ENCODE measurements around the gene PTPN21. TPM values are rescaled to one million over a fixed set of nuclear protein-coding genes. Genes with fewer than 3 reads are reported as not detected.
A peak's percentile ranks its signal among the peaks of the same experiment; 100 is the strongest.

PTPN21 gene
- total RNA-seq, 2 donors from 2014 or later = 0.14 to 0.95 TPM

DNA sequence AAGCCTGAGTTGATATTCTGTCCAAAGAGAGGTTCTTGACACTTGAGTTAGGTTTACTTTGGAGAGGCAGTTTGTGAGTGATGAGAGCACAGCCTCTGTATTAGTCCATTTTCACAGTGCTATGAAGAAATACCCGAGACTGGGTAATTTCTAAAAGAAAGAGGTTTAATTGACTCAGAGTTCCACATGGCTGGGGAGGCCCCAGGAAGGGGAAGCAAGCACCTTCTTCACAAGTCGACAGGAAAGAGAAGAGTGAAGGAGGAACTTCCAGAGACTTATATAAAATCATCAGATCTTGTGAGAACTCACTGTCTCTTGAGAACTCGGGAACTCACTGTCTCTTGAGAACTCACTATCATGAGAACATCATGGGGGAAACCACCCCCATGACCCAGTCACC is 13.4 kb upstream of the PTPN21 start:
- Mint-ChIP-seq H3K4me3 (no peak overlapping the region), H3K27ac (peak overlapping the region; percentile 40), H3K4me1 (ENCODE audit: low read depth) (peaks cover 14% of the 10 kb centered on the region), H3K36me3 (ENCODE audit: insufficient read depth in 2 of 2) (peaks cover 9 to 32% of the 10 kb centered on the region in 2 donors), H3K9me3 (peaks cover 0 to 4% of the 10 kb centered on the region in 2 donors), H3K27me3 (ENCODE audit: low read depth) (no peaks in the 10 kb centered on the region)
- no peak for DNase-seq
- no peak for ATAC-seq (replicated peaks in 1 of 2)

DNA sequence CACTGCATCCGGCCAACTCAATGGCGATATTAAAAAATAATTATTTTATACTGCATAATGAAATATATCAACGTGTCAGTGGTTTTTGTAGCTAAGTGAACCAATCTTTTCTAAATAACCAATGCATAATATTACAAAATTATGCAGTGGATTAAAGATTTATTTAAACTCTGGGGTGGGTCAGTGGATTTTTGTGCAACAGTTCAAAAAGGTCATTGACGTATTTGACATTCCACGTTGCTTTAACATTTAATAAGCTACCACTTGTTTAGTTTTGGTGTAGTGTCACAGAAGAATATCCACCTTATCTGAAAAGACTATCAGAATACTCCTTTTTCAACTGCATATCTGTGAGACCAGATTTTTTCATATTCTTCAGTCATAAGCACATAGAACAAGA is 10.6 kb upstream of the PTPN21 start:
- ATAC-seq (replicated peaks in 1 of 2) = no peak
- no peak for DNase-seq

DNA sequence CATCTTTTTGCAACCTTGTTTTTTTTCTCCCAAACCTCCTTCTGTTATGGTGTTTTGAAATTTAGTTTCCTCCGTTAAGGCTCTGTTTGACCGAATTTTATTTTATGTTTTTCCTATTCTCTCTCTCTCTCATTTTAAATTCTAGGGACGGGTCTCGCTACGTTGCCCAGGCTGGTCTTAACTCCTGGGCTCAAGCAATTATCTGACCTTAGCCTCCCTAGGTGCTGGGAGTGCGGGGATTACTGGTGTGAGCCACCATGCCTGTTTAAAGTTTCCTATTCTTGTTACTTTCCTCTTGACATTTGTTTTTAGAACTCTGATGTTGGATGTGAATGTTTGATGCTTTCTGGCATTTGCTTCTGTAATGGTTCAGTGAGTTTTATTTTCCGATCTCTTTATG is 9.0 kb upstream of the PTPN21 start:
- DNase-seq (no peak), ATAC-seq (replicated peaks in 1 of 2) (no peak)
- Mint-ChIP-seq H3K9me3 (peaks cover 0 to 4% of the 10 kb centered on the region in 2 donors), H3K27ac (peak overlapping the region; percentile 92), H3K4me3 (peak overlapping the region; percentile 90 to 96), H3K27me3 (ENCODE audit: low read depth) (peaks cover 21% of the 10 kb centered on the region), H3K4me1 (ENCODE audit: low read depth) (peaks cover 30% of the 10 kb centered on the region), H3K36me3 (ENCODE audit: insufficient read depth in 2 of 2) (peaks cover 6 to 19% of the 10 kb centered on the region in 2 donors)

More for the DNA sequence above, 10.6 kb upstream of the PTPN21 start:
- peaks cover 24% of the 10 kb centered on the region for H3K4me1 Mint-ChIP-seq (ENCODE audit: low read depth)
- peaks cover 0 to 4% of the 10 kb centered on the region in 2 donors for H3K9me3 Mint-ChIP-seq
- peaks cover 7 to 24% of the 10 kb centered on the region in 2 donors for H3K36me3 Mint-ChIP-seq (ENCODE audit: insufficient read depth in 2 of 2)
- no peak overlapping the region for H3K4me3 Mint-ChIP-seq
- no peak overlapping the region for H3K27ac Mint-ChIP-seq
- peaks cover 13% of the 10 kb centered on the region for H3K27me3 Mint-ChIP-seq (ENCODE audit: low read depth)

DNA sequence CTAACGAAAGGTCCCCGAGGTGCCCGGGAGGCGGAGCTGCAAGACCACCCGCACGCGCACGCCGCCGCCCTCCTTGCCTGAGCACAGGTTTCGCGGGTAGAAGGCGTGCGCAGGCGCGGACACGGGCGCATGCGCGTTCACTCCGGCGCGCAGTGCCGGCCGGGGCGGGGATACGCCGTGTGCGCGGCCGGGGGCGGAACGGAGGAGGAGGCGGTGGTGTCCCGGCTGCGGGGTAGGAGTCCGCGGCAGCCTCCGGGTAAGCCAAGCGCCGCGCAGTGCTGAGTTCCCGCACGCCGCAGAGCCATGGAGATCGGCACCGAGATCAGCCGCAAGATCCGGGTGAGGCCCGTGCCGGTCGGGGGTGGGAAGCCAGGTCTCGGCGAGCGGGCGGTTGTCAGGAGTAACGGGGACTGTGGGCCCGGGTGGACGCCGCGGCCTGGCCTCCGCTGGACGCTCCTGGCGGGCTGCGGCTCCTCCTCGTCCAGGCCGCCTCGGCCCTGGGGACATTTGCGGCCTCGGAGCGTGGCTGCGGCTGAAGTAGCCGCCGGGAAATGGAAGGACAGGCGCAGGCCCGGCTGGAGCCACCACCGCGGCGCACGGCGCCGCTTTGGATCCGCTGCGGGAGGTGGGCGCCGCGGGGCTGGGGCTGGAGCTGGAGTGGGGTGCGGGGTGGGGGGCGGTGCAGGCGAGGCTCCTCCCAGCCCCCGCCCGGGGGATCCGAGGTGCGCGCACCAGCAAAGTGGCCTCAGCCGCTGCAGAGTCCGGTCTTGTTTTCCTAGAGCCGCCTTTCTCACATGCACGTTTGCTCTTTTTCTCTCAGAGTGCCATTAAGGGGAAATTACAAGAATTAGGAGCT is 8.3 kb upstream of the PTPN21 start, which contains the start of gene ZC3H14:
TSS of gene ZC3H14 (plus strand) at position 207 of the 856 bp plus-strand sequence. CDS start at position 304, 97 bp downstream.
- Mint-ChIP-seq H3K27ac (peak within 1 kb of the TSS; percentile 92), H3K4me1 (ENCODE audit: low read depth) (peaks cover 31% of the 10 kb centered on the region), H3K4me3 (peak within 1 kb of the TSS; percentile 90 to 96), H3K27me3 (ENCODE audit: low read depth) (peaks cover 22% of the 10 kb centered on the region), H3K9me3 (peaks cover 0 to 2% of the 10 kb centered on the region in 2 donors), H3K36me3 (ENCODE audit: insufficient read depth in 2 of 2) (peaks cover 3 to 15% of the 10 kb centered on the region in 2 donors)
- peak; percentile 96 to 97 for ATAC-seq (replicated peaks in 1 of 2)
- DNase-seq = peak; percentile 89 to 92

DNA sequence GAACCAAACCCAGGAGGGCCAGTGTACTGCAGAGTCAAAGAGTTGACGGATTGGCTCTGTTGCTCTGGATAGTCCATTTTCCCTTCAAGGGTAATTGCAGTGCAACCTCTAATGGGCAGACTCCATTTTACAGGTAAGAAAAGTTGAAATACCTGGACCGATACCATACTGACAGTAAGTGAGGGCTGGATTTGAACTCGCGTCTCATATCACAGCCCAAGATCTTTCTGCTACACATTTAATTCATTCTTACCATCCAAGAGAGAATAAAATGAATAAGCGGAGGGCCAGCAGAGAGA is 7.7 kb upstream of the PTPN21 start:
- H3K9me3 Mint-ChIP-seq = no peaks in the 10 kb centered on the region
- H3K27me3 Mint-ChIP-seq (ENCODE audit: low read depth) = peaks cover 22% of the 10 kb centered on the region
- peak overlapping the region; percentile 90 to 96 for H3K4me3 Mint-ChIP-seq
- DNase-seq (no peak), ATAC-seq (replicated peaks in 1 of 2) (no peak)
- H3K4me1 Mint-ChIP-seq (ENCODE audit: low read depth) = peaks cover 36% of the 10 kb centered on the region
- H3K27ac Mint-ChIP-seq = no peak overlapping the region
- H3K36me3 Mint-ChIP-seq (ENCODE audit: insufficient read depth in 2 of 2) = peaks cover 0 to 10% of the 10 kb centered on the region in 2 donors

DNA sequence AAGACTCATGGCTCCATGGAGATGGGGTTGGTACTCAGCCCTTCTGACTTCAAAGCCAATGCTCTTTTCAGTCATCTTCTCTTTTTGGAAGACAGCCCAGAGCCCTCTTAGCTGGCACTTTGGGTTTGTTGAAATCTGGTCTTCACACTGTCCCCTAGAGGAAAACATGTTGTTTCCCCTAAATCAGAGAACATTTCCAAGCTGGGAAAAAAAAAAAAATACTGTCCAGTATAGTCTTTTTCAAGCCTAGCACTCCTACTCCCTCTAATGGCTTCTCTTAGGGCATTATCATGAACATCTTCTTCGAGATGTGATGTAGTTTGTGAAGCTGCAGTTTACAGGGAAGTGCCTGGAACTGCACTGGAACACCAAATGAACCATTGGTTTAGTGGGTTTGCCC is 5.0 kb upstream of the PTPN21 start:
- Mint-ChIP-seq H3K4me1 (ENCODE audit: low read depth) (peaks cover 49% of the 10 kb centered on the region), H3K36me3 (ENCODE audit: insufficient read depth in 2 of 2) (peaks cover 0 to 4% of the 10 kb centered on the region in 2 donors), H3K27me3 (ENCODE audit: low read depth) (peaks cover 42% of the 10 kb centered on the region), H3K4me3 (no peak overlapping the region), H3K9me3 (no peaks in the 10 kb centered on the region), H3K27ac (no peak overlapping the region)
- ATAC-seq (replicated peaks in 1 of 2) (no peak), DNase-seq (no peak)

DNA sequence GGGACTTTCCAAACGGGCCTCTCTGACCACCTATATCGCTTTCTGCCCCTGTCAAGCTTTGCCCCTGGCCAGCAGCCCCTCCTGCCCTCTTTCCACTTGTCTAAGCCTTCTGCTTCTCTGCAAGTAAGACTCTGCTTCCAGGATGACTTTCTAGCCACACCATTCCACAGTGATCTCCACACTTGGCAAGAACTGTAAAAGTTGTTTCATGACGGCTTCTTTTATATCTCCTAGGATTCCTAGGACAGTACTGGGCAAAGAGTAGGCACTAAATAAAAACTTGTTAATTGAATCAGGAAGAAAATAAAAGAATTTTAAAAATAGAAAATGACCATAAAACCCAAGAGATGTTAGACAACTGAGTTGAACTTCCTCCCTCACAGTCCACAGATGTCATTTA is 1.8 kb upstream of the PTPN21 start:
- Mint-ChIP-seq H3K27me3 (ENCODE audit: low read depth) (peaks cover 60% of the 10 kb centered on the region), H3K4me1 (ENCODE audit: low read depth) (peaks cover 33% of the 10 kb centered on the region), H3K27ac (no peak overlapping the region), H3K4me3 (peak overlapping the region in 1 of 2 donors; percentile 28), H3K36me3 (ENCODE audit: insufficient read depth in 2 of 2) (no peaks in the 10 kb centered on the region), H3K9me3 (no peaks in the 10 kb centered on the region)
- no peak for DNase-seq
- no peak for ATAC-seq (replicated peaks in 1 of 2)

DNA sequence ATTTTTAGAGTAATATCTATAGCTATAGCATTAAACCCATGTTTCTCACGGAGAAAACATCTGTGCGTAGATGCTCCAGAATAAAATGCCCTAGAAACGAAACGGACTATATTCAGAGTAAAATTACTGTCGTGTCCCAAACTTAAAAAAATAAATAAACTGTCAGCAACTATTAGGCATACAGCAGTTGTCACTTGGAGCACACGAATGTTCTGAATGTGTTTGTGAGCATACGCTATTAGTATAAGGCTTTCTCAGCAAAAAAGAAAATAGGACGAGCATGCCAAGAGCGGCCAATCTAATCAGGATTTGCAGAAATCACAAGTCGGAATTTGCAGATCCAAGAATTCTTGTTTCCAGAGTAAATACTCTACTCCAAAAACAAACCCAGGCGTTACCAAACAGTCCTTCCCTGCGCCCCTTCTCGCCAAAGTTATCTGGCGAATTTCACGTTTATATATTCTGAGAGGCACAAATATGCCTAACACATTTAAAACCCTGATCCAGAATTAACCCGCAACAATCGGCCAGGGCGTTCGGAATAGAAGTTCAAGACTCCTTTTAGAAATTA is 836 bp downstream of the PTPN21 start:
- Mint-ChIP-seq H3K36me3 (ENCODE audit: insufficient read depth in 2 of 2) (no peaks in the 10 kb centered on the region), H3K4me3 (peak overlapping the region; percentile 75 to 76), H3K9me3 (no peaks in the 10 kb centered on the region), H3K27me3 (ENCODE audit: low read depth) (peaks cover 50% of the 10 kb centered on the region), H3K27ac (no peak overlapping the region), H3K4me1 (ENCODE audit: low read depth) (peaks cover 29% of the 10 kb centered on the region)
- ATAC-seq (replicated peaks in 1 of 2) = no peak
- DNase-seq = no peak

DNA sequence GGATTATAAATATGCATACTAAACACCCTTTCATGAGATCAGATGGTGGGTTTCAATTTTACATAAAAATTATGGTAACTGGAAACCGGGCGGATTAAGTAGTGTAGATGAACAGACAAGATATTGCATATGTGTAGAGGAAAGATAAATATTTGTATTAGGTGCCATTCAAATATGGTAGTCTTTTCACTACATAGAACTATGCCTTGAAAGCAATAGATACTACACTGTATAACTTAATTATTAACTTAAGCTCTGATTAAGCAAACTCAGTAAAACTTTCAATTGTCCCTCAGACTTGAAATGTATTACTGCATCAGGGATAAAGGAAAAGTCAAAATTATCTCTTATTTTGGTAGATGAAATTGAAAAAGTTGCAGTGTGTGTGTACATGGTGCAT is 1.9 kb downstream of the PTPN21 start:
- Mint-ChIP-seq H3K4me3 (no peak overlapping the region), H3K36me3 (ENCODE audit: insufficient read depth in 2 of 2) (no peaks in the 10 kb centered on the region), H3K27me3 (ENCODE audit: low read depth) (peaks cover 47% of the 10 kb centered on the region), H3K27ac (no peak overlapping the region), H3K9me3 (no peaks in the 10 kb centered on the region), H3K4me1 (ENCODE audit: low read depth) (peaks cover 25% of the 10 kb centered on the region)
- DNase-seq (no peak), ATAC-seq (replicated peaks in 1 of 2) (no peak)

DNA sequence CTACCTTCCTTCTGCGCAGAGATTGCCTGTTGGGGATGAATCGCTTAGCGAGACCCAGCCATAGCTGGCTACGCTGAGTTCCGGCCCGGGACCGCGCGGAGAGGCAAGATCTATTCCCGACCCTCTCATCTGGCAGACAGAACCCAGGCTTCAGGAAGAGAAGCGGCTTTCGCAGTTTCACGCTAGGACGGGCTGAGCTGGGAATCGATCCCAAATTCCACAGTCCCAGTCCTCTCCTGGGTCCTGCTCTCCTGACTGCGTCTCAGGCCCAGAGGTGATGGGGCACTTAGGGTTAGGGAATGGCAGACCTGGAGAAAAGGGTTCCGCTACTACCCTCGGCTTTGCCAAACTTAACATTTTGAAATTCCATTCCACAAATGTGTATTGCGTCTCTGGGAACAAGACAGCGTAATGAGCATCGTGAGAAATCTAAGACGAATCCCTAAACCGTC is 2.8 kb downstream of the PTPN21 start:
- H3K27me3 Mint-ChIP-seq (ENCODE audit: low read depth) = peaks cover 47% of the 10 kb centered on the region

DNA sequence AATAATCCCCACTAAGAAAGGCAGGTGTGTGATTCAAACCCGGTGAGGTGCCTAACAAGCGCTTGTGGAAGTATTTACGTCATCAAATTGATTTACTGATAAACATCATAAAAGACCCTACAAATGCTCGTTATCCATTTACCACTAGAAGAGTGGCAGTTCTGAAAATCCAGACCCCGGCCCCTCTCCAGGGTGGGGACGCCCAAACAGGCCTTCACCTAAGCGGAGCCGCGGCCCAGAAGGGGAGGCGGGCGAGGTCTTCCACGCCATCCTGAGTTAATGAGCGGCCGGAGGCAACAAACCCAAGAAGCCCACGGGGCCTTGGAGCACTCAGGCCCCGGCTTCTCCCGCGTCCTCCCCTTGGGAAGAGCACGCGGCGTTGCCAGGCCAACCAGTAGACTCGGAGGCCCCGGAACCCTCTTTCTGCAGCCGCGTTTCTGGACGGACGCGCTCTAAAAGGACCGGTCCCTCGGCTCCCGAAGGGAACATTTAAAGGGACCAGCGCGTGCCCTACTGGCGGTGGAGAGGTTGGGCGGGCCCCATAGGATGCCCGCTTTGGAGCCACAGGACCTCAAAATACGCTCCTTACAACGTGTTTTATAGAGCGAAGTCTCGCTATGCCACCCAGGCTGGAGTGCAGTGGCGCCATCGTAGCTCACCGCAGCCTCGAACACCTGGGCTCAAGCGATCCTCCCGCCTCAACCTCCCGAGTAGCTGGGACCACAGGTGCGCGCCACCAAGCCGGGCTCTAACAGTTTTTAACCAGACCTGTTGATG is 3.5 kb downstream of the PTPN21 start:
- DNase-seq = peak; percentile 64 to 69
- Mint-ChIP-seq H3K36me3 (ENCODE audit: insufficient read depth in 2 of 2) (no peaks in the 10 kb centered on the region), H3K27ac (no peak overlapping the region), H3K4me3 (peak overlapping the region; percentile 74 to 78), H3K9me3 (no peaks in the 10 kb centered on the region), H3K4me1 (ENCODE audit: low read depth) (peaks cover 9% of the 10 kb centered on the region), H3K27me3 (ENCODE audit: low read depth) (peaks cover 41% of the 10 kb centered on the region)
- peak; percentile 65 to 69 for ATAC-seq (replicated peaks in 1 of 2)

More for the DNA sequence above, 2.8 kb downstream of the PTPN21 start:
- peaks cover 17% of the 10 kb centered on the region for H3K4me1 Mint-ChIP-seq (ENCODE audit: low read depth)
- H3K9me3 Mint-ChIP-seq = no peaks in the 10 kb centered on the region
- no peaks in the 10 kb centered on the region for H3K36me3 Mint-ChIP-seq (ENCODE audit: insufficient read depth in 2 of 2)
- peak overlapping the region; percentile 74 to 78 for H3K4me3 Mint-ChIP-seq
- DNase-seq (no peak), ATAC-seq (replicated peaks in 1 of 2) (no peak)
- H3K27ac Mint-ChIP-seq = no peak overlapping the region

DNA sequence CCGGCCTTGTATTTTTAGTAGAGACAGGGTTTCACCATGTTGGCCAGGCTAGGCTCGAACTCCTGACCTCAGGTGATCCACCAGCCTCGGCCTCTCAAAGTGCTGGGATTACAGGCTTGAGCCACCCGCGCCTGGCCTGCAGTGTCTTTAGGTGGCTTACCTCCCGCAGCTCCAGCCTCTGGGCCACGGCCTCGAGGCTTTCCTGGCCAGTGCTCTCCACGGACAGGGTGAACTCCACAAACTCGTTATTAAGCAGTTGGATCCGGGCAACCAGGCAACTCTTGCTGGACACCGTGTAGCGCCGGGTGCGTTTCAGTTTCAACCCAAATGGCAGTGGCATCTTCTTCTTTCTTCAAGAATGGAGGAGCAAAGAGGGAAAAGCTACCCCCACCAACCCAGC is 4.7 kb downstream of the PTPN21 start:
- H3K36me3 Mint-ChIP-seq (ENCODE audit: insufficient read depth in 2 of 2) = no peaks in the 10 kb centered on the region
- H3K27me3 Mint-ChIP-seq (ENCODE audit: low read depth) = peaks cover 29% of the 10 kb centered on the region
- H3K9me3 Mint-ChIP-seq = no peaks in the 10 kb centered on the region
- H3K27ac Mint-ChIP-seq = no peak overlapping the region
- H3K4me3 Mint-ChIP-seq = no peak overlapping the region
- DNase-seq (no peak), ATAC-seq (replicated peaks in 1 of 2) (no peak)
- H3K4me1 Mint-ChIP-seq (ENCODE audit: low read depth) = peaks cover 9% of the 10 kb centered on the region

DNA sequence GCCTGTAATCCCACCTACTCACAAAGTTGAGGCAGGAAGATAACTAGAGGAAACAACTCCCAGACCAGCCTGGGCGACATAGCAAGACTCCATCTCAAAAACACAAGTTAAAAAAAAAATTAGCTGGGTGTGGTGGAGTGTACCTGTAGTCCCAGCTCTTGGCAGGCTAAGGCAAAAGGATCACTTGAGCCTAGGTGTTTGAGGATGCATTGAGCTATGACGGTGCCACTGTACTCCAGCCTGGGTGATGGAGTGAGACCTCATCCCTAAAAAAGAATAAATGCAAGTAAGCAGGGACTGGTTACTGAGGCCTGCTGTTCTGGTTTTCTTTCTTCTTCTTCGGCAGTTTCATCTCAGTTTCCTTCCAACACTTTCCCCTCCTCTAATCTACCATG is 7.4 kb downstream of the PTPN21 start:
- ATAC-seq (replicated peaks in 1 of 2) (no peak), DNase-seq (no peak)
- Mint-ChIP-seq H3K4me3 (no peak overlapping the region), H3K27ac (no peak overlapping the region), H3K9me3 (no peaks in the 10 kb centered on the region), H3K36me3 (ENCODE audit: insufficient read depth in 2 of 2) (no peaks in the 10 kb centered on the region), H3K27me3 (ENCODE audit: low read depth) (peaks cover 9% of the 10 kb centered on the region), H3K4me1 (ENCODE audit: low read depth) (no peaks in the 10 kb centered on the region)
